ENCODE measurements around the gene SYT11. TPM values are rescaled to one million over a fixed set of nuclear protein-coding genes. Genes with fewer than 3 reads are reported as not detected.

Gene SYT11
- total and polyA plus RNA-seq, 4 donors = 0.91 to 22.4 (median 8.1) TPM

DNA sequence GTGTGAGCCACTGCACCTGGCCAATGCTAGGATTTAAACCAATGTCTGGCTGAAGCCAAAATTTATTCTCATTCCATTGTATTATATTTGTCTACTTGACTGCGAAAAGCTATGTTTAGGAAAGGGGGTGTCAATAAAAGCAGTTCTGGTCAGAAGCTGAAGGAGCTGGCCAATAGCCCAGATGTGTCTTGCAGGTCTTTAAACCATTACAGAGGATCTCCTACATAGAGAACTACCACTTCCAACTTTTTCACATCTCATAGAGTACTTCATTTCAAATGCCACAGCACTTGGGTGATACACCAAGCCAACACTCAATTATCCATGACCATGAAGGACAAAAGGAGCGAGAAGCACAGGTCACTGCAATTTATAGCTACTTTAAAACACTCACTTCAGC, 2.5 kb downstream of the SYT11 start:
- peaks cover 0 to 18% (median 0%) of the 10 kb centered on the region in 5 donors for H3K4me1 ChIP-seq (ENCODE audit: control insufficient read depth in 5 of 5, insufficient read depth in 5 of 5, low read length in 5 of 5)
- H3K27ac ChIP-seq (ENCODE audit: low read depth in 1 of 2, low read length in 1 of 2) = no peak overlapping the region
- TF ChIP-seq, protein P1, sequence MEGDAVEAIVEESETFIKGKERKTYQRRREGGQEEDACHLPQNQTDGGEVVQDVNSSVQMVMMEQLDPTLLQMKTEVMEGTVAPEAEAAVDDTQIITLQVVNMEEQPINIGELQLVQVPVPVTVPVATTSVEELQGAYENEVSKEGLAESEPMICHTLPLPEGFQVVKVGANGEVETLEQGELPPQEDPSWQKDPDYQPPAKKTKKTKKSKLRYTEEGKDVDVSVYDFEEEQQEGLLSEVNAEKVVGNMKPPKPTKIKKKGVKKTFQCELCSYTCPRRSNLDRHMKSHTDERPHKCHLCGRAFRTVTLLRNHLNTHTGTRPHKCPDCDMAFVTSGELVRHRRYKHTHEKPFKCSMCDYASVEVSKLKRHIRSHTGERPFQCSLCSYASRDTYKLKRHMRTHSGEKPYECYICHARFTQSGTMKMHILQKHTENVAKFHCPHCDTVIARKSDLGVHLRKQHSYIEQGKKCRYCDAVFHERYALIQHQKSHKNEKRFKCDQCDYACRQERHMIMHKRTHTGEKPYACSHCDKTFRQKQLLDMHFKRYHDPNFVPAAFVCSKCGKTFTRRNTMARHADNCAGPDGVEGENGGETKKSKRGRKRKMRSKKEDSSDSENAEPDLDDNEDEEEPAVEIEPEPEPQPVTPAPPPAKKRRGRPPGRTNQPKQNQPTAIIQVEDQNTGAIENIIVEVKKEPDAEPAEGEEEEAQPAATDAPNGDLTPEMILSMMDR (IDR thresholded peaks at IDR 0.05; ENCODE audit: control extremely low read depth, extremely low read depth) = no peak
- no peak overlapping the region for H3K9ac ChIP-seq (ENCODE audit: insufficient read depth in 1 of 2, low read length in 2 of 2)
- H3K4me3 ChIP-seq = no peak overlapping the region
- 98% methylated on average over 2 of the region's 2 CpGs for WGBS, 2 donors
- no peaks in the 10 kb centered on the region for H3K27me3 ChIP-seq (ENCODE audit: control insufficient read depth in 3 of 3, insufficient read depth in 3 of 3, low read length in 2 of 3)
- ATAC-seq (ENCODE audit: insufficient read depth, low FRiP score) (no peak), DNase-seq (no peak)
- H3K9me3 ChIP-seq (ENCODE audit: control insufficient read depth in 4 of 4, insufficient read depth in 3 of 4, low read length in 3 of 4) = no peaks in the 10 kb centered on the region
- H3K36me3 ChIP-seq (ENCODE audit: control insufficient read depth in 4 of 4, insufficient read depth in 4 of 4, low read length in 4 of 4) = no peaks in the 10 kb centered on the region

DNA sequence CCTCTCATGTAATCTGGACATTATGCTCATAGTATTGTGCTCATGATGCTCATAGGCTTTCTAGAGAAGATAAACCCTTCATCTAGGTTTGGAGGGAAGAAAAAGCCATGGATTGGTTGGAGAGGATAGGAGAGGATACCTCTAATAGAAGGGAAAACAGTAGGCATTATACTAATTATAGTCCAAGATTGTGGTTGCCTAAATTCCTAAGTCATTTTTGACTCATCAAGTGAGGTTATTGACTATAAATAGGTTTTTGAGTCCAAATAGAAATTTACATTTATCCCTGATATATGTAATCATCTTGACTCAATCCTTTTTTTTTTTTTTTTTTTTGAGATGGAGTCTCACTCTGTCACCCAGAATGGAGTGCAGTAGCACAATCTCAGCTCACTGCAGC, 5.0 kb downstream of the SYT11 start:
- Histone ChIP-seq H3K4me1 (ENCODE audit: control insufficient read depth in 5 of 5, insufficient read depth in 5 of 5, low read length in 5 of 5) (peaks cover 0 to 13% (median 0%) of the 10 kb centered on the region in 5 donors), H3K4me3 (no peak overlapping the region), H3K27ac (ENCODE audit: low read depth in 1 of 2, low read length in 1 of 2) (no peak overlapping the region), H3K9me3 (ENCODE audit: control insufficient read depth in 4 of 4, insufficient read depth in 3 of 4, low read length in 3 of 4) (no peaks in the 10 kb centered on the region), H3K36me3 (ENCODE audit: control insufficient read depth in 4 of 4, insufficient read depth in 4 of 4, low read length in 4 of 4) (no peaks in the 10 kb centered on the region), H3K9ac (ENCODE audit: insufficient read depth in 1 of 2, low read length in 2 of 2) (no peak overlapping the region), H3K27me3 (ENCODE audit: control insufficient read depth in 3 of 3, insufficient read depth in 3 of 3, low read length in 2 of 3) (no peaks in the 10 kb centered on the region)
- TF ChIP-seq, protein P1 (IDR thresholded peaks at IDR 0.05; ENCODE audit: control extremely low read depth, extremely low read depth) = no peak
- ATAC-seq (ENCODE audit: insufficient read depth, low FRiP score) (no peak), DNase-seq (no peak)

DNA sequence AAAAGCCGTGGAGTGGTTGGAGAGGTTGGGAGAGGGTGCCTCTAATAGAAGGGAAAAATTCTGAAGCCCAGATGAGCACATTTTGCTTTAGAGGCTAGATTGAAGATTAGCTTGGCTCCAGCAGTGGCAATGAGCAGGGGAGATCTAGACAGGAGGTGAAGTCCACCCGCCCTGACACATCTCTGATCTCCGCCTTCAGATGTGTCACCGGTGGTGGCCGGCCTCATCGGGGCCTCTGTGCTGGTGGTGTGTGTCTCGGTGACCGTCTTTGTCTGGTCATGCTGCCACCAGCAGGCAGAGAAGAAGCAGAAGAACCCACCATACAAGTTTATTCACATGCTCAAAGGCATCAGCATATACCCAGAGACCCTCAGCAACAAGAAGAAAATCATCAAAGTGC, 8.4 kb downstream of the SYT11 start:
- Histone ChIP-seq H3K4me1 (ENCODE audit: control insufficient read depth in 5 of 5, insufficient read depth in 5 of 5, low read length in 5 of 5) (peaks cover 0 to 3% (median 0%) of the 10 kb centered on the region in 5 donors), H3K27ac (ENCODE audit: low read depth in 1 of 2, low read length in 1 of 2) (no peak overlapping the region), H3K9ac (ENCODE audit: insufficient read depth in 1 of 2, low read length in 2 of 2) (no peak overlapping the region), H3K36me3 (ENCODE audit: control insufficient read depth in 4 of 4, insufficient read depth in 4 of 4, low read length in 4 of 4) (peaks cover 0 to 2% (median 0%) of the 10 kb centered on the region in 4 donors), H3K9me3 (ENCODE audit: control insufficient read depth in 4 of 4, insufficient read depth in 3 of 4, low read length in 3 of 4) (no peaks in the 10 kb centered on the region), H3K4me3 (no peak overlapping the region), H3K27me3 (ENCODE audit: control insufficient read depth in 3 of 3, insufficient read depth in 3 of 3, low read length in 2 of 3) (no peaks in the 10 kb centered on the region)
- ATAC-seq (ENCODE audit: insufficient read depth, low FRiP score) = no peak
- DNase-seq = no peak
- 91 to 92% methylated on average over 8 of the region's 8 CpGs for WGBS, 2 donors
- TF ChIP-seq, protein P1 (IDR thresholded peaks at IDR 0.05; ENCODE audit: control extremely low read depth, extremely low read depth) = no peak

DNA sequence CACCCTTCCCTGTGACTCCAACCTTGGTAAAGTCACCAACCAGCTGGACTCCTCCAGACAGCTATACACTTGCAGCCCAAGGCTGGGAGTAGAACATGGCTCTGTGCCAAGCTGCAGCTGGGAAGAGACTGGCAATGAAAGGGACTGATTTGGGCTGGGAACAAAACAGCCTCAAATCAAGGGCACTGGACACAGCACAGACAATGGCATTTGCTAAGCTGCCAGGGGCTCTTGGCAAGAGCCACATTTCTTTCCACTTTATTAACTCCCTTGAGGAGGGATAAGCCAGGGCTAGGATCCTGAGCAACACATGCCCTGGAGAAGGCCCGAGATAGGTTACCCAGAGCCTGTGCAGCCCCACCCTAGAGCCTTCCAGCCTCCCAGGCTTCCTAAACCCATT, 12.0 kb downstream of the SYT11 start:
- Histone ChIP-seq H3K4me1 (ENCODE audit: control insufficient read depth in 5 of 5, insufficient read depth in 5 of 5, low read length in 5 of 5) (peaks cover 0 to 3% (median 0%) of the 10 kb centered on the region in 5 donors), H3K9ac (ENCODE audit: insufficient read depth in 1 of 2, low read length in 2 of 2) (no peak overlapping the region), H3K36me3 (ENCODE audit: control insufficient read depth in 4 of 4, insufficient read depth in 4 of 4, low read length in 4 of 4) (peaks cover 0 to 2% (median 0%) of the 10 kb centered on the region in 4 donors), H3K27ac (ENCODE audit: low read depth in 1 of 2, low read length in 1 of 2) (no peak overlapping the region), H3K27me3 (ENCODE audit: control insufficient read depth in 3 of 3, insufficient read depth in 3 of 3, low read length in 2 of 3) (no peaks in the 10 kb centered on the region), H3K4me3 (no peak overlapping the region), H3K9me3 (ENCODE audit: control insufficient read depth in 4 of 4, insufficient read depth in 3 of 4, low read length in 3 of 4) (no peaks in the 10 kb centered on the region)
- DNase-seq = peak; percentile 70 to 77 (median 75)
- TF ChIP-seq, protein P1 (IDR thresholded peaks at IDR 0.05; ENCODE audit: control extremely low read depth, extremely low read depth) = no peak
- WGBS, 2 donors = 72 to 73% methylated on average over 1 of the region's 1 CpG
- no peak for ATAC-seq (ENCODE audit: insufficient read depth, low FRiP score)

Measured in lung (tissue), 12 donors.